Activated CD8-positive, alpha-beta memory T cell treated with anti-CD3 and anti-CD28 coated beads, Interleukin-2, amount 50 U/mL, for 24 hours (primary cell): ENCODE measurements around the gene PHRF1.

Source experiments
- DNase-seq: peaks from one replicate; pipeline ENCODE4 v3.0.0-alpha.2; 2020; ENCODE audit errors: extremely low read depth

Gene PHRF1

DNA sequence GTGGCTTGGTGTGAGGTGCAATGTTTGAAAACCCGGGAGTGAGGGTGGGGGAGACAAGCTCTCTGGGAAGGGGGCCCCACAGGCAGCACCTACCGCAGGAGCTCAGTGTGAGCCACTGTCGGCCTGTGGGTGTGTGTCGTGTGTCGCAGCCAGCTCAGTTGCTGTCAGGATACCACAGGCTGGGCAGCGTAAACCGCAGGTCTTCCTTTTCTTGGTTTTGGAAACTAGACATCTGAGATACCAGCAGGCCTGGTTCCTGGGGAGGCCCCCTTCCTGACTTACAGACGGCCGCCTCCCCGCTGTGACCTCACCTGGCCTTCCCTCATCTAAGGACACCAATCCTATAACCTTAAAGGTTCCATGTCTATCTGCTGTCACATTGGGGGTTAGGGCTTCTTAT is 20.1 kb downstream of the PHRF1 start:
- no peak for DNase-seq

DNA sequence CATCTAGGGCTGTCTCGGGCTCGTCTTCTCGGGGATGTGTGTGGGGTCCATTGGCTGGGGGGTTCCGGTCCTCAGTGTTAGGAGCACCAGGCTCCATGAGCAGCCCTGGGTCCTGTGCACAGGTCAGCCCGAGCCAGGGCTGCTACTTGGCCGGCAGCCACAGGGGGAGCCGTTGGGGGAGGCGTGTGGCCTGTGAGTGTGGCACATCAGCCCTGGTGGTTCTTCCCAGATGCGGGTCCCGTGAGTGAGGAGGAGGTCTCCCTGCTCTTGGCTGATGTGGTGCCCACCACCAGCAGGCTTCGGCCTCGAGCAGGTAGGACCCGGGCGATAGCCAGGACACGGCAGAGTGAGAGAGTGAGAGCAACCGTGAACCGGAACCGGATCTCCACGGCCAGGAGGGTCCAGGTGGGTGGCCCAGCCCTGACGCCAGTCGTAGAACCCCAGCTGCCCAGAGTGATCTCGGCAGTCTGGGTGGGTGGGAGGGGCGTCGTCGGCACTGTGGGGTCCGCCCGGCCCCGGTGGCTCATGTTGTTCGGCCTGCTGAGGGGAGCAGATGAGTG is 21.0 kb downstream of the PHRF1 start:
- no peak for DNase-seq

DNA sequence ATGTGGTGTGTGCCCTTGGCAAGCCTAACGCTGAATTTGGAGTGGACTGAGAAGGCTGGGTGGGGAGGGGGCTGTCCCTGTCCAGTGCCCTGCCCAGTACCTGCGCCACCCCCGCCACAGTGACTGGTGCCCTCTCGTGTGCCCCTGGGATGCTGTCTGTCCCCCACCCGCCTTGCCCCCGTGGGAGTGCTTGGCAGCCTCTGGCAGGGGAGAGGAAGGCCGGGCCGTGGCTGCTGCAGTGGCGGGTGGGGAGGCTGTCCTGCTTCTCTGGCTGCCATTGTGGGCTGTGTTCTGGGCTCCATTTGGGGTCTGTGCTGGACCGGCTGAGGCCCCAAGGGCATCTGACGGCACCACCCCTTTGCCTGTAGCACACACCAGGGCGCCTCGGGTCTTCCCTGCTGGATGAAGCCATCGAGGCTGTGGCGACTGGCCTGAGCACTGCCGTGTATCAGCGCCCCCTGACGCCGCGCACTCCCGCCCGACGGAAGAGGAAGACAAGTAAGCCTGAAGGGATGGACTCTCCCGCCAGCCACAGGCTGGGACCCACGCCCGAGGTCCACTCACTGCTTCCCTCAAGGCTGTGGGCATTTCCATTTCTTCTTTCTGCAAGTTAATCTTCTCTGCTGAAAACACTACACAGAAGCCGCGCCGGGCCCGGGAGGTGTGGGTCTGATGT is 21.9 kb downstream of the PHRF1 start:
- DNase-seq: no peak

DNA sequence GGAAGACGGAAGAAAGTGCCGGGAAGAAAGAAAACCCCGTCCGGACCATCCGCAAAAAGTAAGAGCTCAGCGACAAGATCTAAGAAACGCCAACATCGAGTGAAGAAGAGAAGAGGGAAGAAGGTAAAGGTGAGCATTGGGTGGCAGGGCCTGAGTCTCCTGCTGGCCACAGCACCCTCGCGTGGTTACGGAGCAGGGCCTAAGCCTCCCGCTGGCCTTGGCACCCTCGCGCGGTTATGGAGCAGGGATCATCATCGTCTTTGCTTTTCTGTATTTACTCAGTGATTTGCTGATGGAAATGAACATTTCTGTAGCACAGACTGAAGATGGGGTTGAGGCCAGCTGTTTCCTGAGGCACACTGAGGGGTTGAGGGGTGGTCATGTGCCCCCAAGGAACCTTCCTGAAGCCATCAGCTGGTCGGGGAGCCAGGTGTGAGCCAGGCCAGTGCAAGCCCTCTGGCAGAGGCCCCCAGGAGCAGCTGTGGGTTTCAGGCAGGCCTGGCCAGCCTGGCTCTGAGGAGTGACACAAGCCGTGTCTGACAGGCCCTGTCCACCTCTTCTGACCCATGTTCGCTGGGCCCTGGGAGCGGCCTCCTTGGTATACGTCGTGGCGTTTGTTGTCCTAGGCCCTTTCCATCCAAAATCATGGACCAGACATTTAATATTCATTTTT is 25.4 kb downstream of the PHRF1 start:
- no peak for DNase-seq

DNA sequence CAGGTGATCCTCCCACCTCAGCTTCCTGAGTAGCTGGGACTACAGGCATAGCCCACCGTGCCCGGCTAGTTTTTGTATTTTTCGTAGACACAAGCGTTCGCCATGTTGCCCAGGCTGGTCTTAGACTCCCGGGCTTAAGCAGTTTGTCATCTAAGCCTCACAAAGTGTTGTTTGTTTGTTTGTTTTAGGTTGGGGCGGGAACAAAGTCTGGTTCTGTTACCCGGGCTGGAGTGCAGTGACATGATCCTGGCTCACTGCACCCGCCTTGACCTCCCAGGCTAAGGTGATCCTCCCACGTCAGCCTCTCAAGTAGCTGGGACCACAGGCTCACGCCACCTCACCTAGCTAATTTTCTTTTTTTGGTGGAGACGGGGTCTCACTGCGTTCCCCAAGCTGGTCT is 26.9 kb downstream of the PHRF1 start:
- no peak for DNase-seq

DNA sequence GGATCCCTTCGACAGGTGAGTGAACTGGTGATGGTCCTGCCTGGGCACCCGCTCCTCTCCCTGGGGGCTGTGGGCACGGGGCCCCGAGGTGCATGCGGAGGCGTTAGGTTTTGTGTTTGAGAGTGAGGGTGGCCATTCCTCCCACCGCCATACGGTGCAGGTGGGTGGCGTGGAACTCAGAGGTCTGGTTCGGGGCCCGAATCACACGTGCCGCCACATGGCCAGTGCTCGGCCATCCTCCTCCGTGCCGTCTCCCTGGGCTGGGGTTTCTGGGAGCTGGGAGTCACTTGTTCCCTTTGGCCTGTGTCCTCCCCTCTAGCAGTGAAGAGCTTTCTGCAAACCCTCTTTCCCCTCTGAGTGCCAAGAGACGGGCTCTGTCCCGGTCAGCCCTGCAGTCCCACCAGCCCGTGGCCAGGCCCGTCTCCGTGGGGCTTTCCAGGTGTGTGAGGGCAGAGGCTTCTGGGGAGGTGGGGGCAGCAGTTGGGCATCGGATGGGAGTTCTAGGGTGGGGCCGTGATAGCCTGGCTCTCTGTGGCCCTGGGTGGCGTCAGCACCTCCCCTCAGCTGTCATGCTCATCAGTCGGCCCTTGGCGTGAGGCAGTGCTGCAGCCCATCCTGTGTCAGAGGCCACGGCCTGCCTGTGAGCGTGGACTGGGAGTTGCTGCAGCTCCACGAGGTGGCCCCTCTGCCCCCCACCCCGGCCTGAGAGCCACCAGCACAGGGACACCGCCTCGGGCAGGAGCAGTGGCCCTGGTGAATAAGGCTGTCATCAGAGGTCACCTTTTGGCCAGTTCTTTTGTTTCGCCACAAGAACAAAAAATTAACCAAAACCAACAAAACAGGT is 29.2 kb downstream of the PHRF1 start:
- no peak for DNase-seq

DNA sequence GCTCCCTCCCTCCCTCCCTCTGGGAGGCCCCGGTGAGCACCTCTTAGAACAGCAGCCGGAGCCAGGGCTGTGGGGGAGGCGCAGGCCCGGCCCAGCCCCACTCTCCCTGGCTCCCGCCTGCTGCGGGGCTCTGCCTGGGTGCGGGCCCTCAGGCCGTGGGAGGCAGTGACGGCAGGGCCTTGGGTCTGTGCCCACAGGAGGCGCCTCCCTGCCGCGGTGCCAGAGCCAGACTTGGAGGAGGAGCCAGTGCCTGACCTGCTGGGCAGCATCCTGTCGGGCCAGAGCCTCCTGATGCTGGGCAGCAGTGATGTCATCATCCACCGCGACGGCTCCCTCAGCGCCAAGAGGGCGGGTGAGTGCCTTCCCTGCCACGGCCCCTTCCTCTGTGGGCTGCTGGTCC is 30.0 kb downstream of the PHRF1 start:
- no peak for DNase-seq

DNA sequence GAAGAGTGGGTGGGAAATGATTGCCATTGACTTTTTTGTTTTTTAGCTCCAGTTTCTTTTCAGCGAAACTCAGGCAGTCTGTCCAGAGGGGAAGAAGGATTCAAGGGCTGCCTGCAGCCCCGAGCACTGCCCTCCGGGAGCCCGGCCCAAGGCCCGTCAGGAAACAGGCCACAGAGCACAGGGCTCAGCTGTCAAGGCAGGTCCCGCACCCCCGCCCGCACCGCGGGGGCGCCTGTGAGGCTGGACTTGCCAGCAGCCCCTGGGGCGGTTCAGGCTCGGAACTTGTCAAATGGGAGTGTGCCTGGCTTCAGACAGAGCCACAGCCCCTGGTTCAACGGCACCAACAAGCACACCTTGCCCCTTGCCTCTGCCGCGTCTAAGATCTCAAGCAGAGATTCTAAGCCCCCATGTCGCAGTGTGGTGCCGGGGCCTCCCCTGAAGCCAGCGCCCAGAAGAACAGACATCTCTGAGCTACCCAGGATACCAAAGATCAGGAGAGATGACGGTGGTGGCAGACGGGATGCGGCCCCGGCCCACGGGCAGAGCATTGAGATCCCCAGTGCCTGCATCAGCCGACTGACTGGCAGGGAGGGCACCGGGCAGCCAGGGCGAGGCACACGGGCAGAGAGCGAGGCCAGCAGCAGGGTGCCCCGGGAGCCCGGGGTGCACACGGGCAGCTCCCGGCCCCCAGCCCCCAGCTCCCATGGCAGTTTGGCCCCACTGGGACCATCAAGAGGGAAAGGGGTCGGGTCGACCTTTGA is 30.9 kb downstream of the PHRF1 start:
- DNase-seq: no peak

DNA sequence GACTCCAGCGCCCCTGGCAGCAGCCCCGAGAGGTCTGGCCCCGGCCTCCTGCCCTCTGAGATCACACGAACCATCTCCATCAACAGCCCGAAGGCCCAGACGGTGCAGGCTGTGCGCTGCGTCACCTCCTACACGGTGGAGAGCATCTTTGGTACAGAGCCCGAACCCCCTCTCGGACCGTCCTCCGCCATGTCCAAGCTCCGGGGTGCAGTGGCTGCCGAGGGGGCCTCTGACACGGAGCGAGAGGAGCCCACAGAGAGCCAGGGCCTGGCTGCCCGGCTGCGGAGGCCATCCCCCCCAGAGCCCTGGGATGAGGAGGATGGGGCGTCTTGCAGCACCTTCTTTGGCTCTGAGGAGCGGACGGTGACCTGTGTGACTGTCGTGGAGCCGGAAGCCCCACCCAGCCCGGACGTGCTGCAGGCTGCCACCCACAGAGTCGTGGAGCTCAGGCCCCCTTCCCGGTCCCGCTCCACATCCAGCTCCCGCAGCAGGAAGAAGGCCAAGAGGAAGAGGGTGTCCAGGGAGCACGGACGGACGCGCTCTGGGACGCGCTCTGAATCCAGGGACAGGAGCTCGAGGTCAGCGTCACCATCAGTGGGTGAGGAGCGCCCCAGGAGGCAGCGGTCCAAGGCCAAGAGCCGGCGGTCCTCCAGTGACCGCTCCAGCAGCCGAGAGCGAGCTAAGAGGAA is 31.8 kb downstream of the PHRF1 start:
- no peak for DNase-seq

DNA sequence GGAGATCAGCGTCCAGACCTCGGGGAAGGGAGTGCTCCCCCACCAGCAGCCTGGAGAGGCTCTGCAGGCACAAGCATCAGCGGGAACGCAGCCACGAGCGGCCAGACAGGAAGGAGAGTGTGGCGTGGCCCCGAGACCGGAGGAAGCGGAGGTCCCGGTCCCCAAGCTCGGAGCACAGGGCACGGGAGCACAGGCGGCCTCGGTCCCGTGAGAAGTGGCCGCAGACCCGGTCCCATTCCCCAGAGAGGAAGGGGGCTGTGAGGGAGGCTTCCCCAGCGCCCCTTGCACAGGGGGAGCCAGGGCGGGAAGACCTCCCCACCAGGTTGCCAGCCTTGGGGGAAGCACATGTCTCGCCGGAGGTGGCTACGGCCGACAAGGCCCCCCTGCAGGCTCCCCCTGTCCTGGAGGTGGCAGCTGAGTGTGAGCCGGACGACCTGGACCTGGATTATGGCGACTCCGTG is 32.6 kb downstream of the PHRF1 start:
- no peak for DNase-seq

DNA sequence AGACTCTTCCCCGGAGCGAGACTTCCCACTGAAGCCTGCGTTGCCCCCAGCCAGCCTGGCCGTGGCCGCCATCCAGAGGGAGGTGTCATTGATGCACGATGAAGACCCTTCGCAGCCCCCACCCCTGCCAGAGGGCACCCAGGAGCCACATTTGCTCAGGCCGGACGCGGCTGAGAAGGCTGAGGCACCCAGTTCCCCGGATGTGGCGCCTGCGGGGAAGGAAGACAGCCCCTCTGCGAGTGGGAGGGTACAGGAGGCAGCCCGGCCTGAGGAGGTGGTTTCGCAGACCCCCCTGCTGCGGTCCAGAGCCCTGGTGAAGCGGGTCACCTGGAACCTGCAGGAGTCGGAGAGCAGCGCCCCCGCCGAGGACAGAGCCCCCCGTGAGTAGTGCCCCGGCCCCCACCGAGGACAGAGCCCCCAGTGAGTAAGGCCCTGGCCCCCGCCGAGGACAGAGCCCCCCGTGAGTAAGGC is 33.1 kb downstream of the PHRF1 start:
- DNase-seq: no peak

DNA sequence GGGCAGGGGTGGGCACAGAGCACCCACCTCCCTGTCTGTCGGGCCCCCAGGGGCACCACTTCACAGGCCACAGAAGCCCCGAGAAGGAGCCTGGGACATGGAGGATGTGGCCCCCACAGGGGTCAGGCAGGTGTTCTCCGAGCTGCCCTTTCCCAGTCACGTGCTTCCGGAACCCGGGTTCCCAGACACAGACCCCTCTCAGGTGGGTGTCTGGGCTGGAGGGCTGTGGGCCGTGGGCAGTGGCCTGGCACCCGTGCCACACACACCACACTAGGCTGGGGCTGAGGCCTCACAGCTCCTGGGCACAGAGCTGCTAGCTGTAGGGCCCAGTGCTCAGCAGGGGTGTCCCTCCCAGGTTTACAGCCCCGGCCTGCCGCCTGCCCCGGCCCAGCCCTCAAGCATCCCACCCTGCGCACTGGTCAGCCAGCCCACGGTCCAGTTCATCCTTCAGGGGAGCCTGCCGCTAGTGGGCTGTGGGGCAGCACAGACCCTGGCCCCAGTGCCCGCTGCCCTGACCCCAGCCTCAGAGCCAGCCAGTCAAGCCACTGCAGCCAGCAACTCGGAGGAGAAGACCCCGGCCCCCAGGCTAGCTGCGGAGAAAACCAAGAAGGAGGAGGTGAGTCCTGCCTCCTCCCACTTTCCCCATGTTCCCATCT is 34.0 kb downstream of the PHRF1 start:
- no peak for DNase-seq

DNA sequence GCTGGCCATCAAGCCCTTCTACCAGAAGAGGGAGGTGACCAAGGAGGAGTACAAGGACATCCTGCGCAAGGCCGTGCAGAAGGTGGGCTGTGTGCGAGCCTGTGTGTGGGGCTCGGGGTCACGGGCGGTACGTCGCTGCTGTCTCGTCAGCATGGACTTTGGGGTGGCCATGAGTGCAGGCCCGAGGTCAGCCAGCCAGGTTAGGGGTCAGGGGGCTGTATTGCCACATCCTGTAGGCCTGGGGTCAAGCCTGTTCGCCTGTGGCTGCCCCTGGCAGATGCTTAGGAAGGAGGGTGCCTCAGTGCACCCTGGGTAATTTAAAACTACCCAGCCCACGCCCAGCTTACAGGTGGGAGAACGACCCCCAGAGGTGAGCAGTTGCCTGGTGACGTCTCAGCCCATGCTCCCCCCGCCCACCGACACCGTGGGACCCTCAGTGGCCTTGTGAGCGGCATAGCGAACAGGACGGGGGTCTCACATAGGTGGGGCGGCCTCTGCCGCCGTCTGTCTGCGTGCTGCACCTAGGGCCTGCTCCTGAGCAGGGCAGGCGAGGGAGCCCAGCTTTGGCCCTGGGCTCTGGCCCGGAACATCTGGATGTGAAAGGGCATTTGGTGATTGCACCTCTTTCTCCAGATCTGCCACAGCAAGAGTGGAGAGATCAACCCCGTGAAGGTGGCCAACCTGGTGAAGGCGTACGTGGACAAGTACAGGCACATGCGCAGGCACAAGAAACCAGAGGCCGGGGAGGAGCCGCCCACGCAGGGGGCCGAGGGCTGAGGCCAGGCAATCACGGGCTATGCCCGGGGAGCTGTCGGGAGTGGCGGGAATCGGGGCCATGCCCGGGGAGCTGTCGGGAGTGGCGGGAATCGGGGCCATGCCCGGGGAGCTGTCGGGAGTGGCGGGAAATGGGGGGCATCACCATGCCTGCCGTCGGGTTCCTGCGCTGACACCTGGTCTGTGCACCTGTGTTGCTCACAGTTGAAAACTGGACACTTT is 35.0 kb downstream of the PHRF1 start:
- no peak for DNase-seq

DNA sequence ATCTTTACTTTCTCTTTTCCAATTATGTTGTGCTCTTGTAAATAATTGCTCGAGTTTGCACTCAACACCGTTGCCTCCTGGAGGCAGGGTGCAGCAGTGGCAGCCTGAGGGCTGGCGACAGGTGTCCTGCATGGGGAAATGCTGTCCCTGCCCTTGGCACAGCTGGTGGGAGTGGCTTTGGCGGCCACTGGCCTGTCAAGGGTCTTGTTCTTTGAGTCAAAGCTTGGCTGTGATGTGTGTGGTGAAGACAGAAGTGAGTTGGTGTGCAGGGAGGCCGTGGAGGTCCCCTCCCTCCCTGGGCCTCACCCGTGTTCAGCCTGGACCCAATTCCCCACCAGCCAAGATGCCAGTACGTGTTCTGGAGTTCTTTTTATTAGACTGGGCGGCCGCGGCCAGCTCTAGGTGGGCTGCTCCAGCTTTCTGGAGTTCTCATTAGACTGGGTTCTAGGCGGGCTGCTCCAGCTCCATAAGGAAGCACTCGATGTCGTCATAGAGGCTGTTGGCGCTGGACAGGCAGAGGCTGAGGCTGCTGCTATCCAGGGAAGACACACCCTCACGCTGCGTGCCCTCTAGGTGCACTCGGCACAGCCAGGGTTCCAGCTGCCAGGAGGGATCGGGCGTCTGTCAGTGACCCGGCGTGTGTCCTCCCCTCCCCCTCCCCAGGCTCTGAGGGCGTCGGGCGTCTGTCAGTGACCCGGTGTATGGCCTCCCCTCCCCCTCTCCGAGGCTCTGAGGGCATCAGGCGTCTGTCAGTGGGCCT is 36.1 kb downstream of the PHRF1 start:
- DNase-seq: no peak

DNA sequence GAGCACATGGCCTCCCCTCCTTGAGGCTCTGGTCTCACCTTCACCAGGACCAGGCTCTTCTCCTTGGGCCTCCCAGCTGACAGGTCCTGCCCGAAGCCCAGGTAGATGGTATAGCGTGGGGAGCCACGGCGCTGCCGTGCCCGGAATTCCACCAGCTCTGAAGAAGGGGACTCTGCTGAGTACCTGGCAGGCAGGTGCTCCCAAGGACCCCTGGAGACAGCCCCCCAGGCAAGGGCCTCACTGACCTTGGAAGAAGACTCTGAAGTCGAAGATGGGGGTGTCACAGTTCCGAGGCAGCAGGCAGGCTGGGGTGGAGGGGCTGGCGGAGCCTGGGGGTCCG is 36.7 kb downstream of the PHRF1 start:
- DNase-seq: no peak

DNA sequence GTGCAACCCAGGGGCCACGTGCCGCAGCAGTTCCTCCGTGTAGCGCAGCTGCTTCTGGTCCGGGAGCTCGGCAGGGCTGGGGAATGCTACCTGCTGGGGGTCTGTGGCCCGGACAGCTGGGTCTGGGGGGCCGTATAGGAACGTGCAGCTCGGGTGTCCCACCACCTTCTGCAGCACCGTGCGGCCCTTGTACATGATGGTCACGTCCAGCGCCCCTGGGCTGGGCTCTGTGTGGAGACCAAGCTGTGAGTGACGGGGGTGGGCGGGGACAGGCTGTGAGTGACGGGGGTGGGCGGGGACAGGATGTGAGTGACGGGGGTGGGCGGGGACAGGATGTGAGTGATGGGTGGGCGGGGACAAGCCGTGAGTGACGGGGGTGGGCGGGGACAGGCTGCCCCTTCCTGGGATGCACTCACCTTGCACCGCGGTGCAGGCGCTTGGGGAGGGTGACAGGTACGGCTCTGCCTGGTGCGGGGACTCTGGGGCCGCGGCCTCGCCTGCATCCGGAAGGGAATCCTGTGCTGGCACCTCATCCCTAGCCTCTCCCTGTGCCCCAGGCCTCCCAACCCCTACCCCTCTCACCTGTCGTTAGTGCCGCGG is 37.2 kb downstream of the PHRF1 start:
- peak; percentile 47 for DNase-seq

DNA sequence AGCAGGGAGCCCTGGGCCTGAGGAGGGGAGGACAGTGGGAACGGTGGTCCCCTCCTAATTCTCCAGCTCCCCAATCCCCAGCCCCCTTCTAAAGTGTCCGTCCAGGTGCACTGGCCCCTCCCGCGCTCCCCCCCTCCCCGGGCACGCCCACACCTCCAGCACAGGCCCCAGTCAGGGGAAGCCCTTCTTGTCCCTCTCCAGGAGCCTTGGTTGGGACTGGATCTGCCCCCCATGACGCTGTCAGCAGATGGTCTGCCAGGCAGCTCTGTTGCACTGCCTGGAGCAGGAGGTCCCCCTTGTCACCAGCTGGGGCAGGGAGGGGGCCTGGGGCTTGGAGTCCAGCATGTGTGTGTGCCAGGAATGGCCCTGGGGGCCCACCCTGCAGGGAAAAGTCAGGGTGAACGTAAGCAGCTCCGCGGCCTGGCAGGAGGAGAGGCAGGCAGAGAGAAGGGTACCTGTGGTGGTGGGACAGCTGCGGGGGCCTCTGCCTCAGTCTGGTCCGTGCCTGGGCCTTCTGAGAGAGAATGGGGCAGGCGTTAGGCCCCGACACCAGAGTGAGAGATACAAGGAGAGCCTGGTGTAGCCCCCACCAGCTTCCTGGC is 37.9 kb downstream of the PHRF1 start:
- no peak for DNase-seq
